K562 (cell line): ENCODE data around the gene SCPEP1. TPM values are rescaled to one million over a fixed set of nuclear protein-coding genes. Genes with fewer than 3 reads are reported as not detected.

Source experiments
- ATAC-seq: fragments of 200-7000 bp; cut with Tn5 transposase; 3 replicates; pipeline ENCODE4 v1.9.1; 2020; ENCODE audit warnings: moderate library complexity
- BruUV-seq: library from RNA; stranded (reverse); fragments of 400-500 nt; replicated peaks from 2 replicates; lab custom pipeline; 2021; lab: Mats Ljungman, UMichigan
- CTCF ChIA-PET: fragments of 300-600 bp; formaldehyde crosslinking; extraction: SDS; loops from one replicate; lab custom pipeline; 2021; ENCODE audit warnings: low intra/inter-chr PET ratio; lab: Yijun Ruan, JAX
- POLR2A ChIA-PET: fragments of 300-600, 350-650 bp; sonication (Branson Sonifier 250); formaldehyde crosslinking; extraction: SDS; loops from one replicate; lab custom pipeline; 2021; ENCODE audit warnings: antibody characterized with exemption, inconsistent platforms; lab: Yijun Ruan, JAX
- DNase-seq, 4 experiments: peaks; one replicate each; pipeline versions ENCODE4 v3.0.0 to v3.0.0-alpha.2; 2011 to 2018; ENCODE audit warnings: low spot score in 3 of 4, mixed read lengths in 3 of 4; ENCODE audit errors: extremely low read depth in 1 of 4
- FAIRE-seq: peaks from 2 replicates; lab custom pipeline; 2011; peaks lifted over from hg19 to GRCh38; lab: Jason Lieb, UNC
- H2AFZ ChIP-seq: 2 replicates; pipeline ENCODE4 v1.6.0; 2011; ENCODE audit warnings: low read depth, low read length, control low read depth, inconsistent platforms
- H3K27ac ChIP-seq: fragments of 200-600 bp; 3 replicates; pipeline ENCODE4 v1.8.0; 2011; ENCODE audit warnings: low read depth, mild to moderate bottlenecking, control low read depth, inconsistent platforms, low read length, moderate library complexity, mixed read lengths; ENCODE audit errors: extremely low read depth
- H3K27me3 ChIP-seq, 2 experiments: fragments of 300-600 bp in 1 of 2; 2 replicates in 1 of 2; 3 replicates in 1 of 2; pipeline versions ENCODE4 v1.6.0 to v1.8.0; 2011; ENCODE audit warnings: inconsistent platforms in 2 of 2, low read length in 2 of 2, mild to moderate bottlenecking in 1 of 2, mixed read lengths in 1 of 2, moderate library complexity in 1 of 2; ENCODE audit not compliant: control insufficient read depth in 2 of 2, insufficient read depth in 2 of 2
- H3K36me3 ChIP-seq: fragments of 300-600 bp; 3 replicates; pipeline ENCODE4 v1.8.0; 2011; ENCODE audit warnings: mild to moderate bottlenecking, low read length, inconsistent platforms; ENCODE audit not compliant: control insufficient read depth, insufficient read depth
- H3K4me1 ChIP-seq, 2 experiments: fragments of 200-600 bp in 1 of 2; replicated peaks in 1 of 2; 2 replicates in 1 of 2; 3 replicates in 1 of 2; pipeline versions ENCODE4 v1.5.1 to v1.8.0; 2011; ENCODE audit warnings: inconsistent platforms in 2 of 2, low read length in 2 of 2, mild to moderate bottlenecking in 1 of 2, mixed read lengths in 1 of 2, moderate library complexity in 1 of 2; ENCODE audit not compliant: control insufficient read depth in 2 of 2, insufficient read depth in 2 of 2
- H3K4me2 ChIP-seq: 2 replicates; pipeline ENCODE4 v1.6.1; 2011; ENCODE audit warnings: low read length, control low read depth, inconsistent platforms, mixed read lengths; ENCODE audit not compliant: insufficient read depth
- H3K4me3 ChIP-seq: fragments of 200-600 bp; sonication (generic), shearing (Covaris generic); 2 replicates; pipeline ENCODE4 v1.5.1; 2016; ENCODE audit warnings: control low read depth, inconsistent platforms
- H3K79me2 ChIP-seq: fragments of 200-600 bp; 3 replicates; pipeline ENCODE4 v1.8.0; 2011; ENCODE audit warnings: low read length, inconsistent platforms; ENCODE audit not compliant: control insufficient read depth, insufficient read depth
- H3K9ac ChIP-seq, 2 experiments: 2 replicates each; pipeline versions ENCODE4 v1.6.0 to v1.6.1; 2011; ENCODE audit warnings: low read depth in 2 of 2, low read length in 2 of 2, control low read depth in 1 of 2, inconsistent platforms in 1 of 2, mild to moderate bottlenecking in 1 of 2, mixed read lengths in 1 of 2; ENCODE audit not compliant: insufficient read depth in 1 of 2
- H3K9me1 ChIP-seq: one replicate; pipeline ENCODE4 v1.6.0; 2011; ENCODE audit warnings: inconsistent platforms, mild to moderate bottlenecking, low read length, moderate library complexity; ENCODE audit not compliant: control insufficient read depth, insufficient read depth
- H3K9me3 ChIP-seq: replicated peaks from 2 replicates; pipeline ENCODE4 v1.5.1; 2011; ENCODE audit warnings: low read depth, low read length, inconsistent platforms; ENCODE audit not compliant: control insufficient read depth, insufficient read depth
- H4K20me1 ChIP-seq: replicated peaks from 2 replicates; pipeline ENCODE4 v1.6.1; 2011; ENCODE audit warnings: low read length, inconsistent platforms, mixed read lengths; ENCODE audit not compliant: control insufficient read depth, insufficient read depth
- ARNT ChIP-seq, 2 experiments: fragments of 450-650 bp; IDR thresholded peaks; 2 replicates each; pipeline ENCODE4 v1.6.1; 2016; ENCODE audit warnings: mild to moderate bottlenecking in 1 of 2
- CEBPG ChIP-seq, 3 experiments: fragments of 200-800 bp in 1 of 3; sonication (Bioruptor generic) in 1 of 3; sonication (generic) in 1 of 3; formaldehyde crosslinking in 1 of 3; IDR thresholded peaks in 2 of 3; conservative IDR thresholded peaks in 1 of 3; 2 replicates each; pipeline versions ENCODE4 v1.6.1 to v1.8.0; 2016 to 2022; ENCODE audit warnings: missing compliant biosample characterization in 2 of 3, missing genetic modification characterization in 2 of 3, mild to moderate bottlenecking in 1 of 3, missing genetic modification reagents in 1 of 3
- FOSL1 ChIP-seq: fragments of 200-800 bp; sonication (Bioruptor generic); conservative IDR thresholded peaks from 2 replicates; pipeline ENCODE4 v1.6.1; 2016; ENCODE audit warnings: missing genetic modification characterization, missing compliant biosample characterization
- GATA2 ChIP-seq: sonication (generic); formaldehyde crosslinking; IDR thresholded peaks from 2 replicates; pipeline ENCODE4 v1.4.0; 2020; ENCODE audit warnings: mild to moderate bottlenecking, missing genetic modification reagents
- JUND ChIP-seq, 2 experiments: IDR thresholded peaks; 2 replicates in 1 of 2; 3 replicates in 1 of 2; pipeline ENCODE4 v1.6.1; 2011; ENCODE audit warnings: borderline replicate concordance in 2 of 2, low read depth in 2 of 2, low read length in 2 of 2, improper control_type of control experiment in 1 of 2, missing biosample characterization in 1 of 2, missing genetic modification characterization in 1 of 2, missing genetic modification reagents in 1 of 2
- SRSF1 ChIP-seq: fragments of 200-400 bp; formaldehyde crosslinking; IDR thresholded peaks from 2 replicates; pipeline ENCODE4 v1.6.1; 2017; ENCODE audit warnings: mild to moderate bottlenecking, low read depth, low read length, moderate library complexity
- XRCC4 ChIP-seq: IDR thresholded peaks from one replicate; pipeline ENCODE4 v1.6.1; 2011; ENCODE audit not compliant: insufficient read depth, insufficient read length; ENCODE audit errors: extremely low read depth
- ZNF184 ChIP-seq: sonication (generic); formaldehyde crosslinking; IDR thresholded peaks from 2 replicates; pipeline ENCODE4 v1.5.0; 2020; ENCODE audit warnings: missing genetic modification reagents
- ZNF212 ChIP-seq: fragments of 450-650 bp; formaldehyde crosslinking; IDR thresholded peaks from 2 replicates; pipeline ENCODE4 v1.4.0; 2020; ENCODE audit warnings: mild to moderate bottlenecking
- ZNF253 ChIP-seq: fragments of 250-450 bp; sonication (Bioruptor Pico); conservative IDR thresholded peaks from 2 replicates; pipeline ENCODE4 v1.6.1; 2021; ENCODE audit warnings: mild to moderate bottlenecking
- ZNF695 ChIP-seq: fragments of 450-650 bp; formaldehyde crosslinking; IDR thresholded peaks from 2 replicates; pipeline ENCODE4 v1.4.0; 2020; ENCODE audit warnings: mild to moderate bottlenecking, moderate library complexity
- ZNF707 ChIP-seq: fragments of 250-450 bp; sonication (Bioruptor Pico); conservative IDR thresholded peaks from 2 replicates; pipeline ENCODE4 v1.8.0; 2022; ENCODE audit warnings: inconsistent platforms, mild to moderate bottlenecking, moderate library complexity
- WGBS: fragments of 100-300 bp; shearing (Covaris generic); methylation state at CpG from one replicate; pipeline ENCODE4 v1.1.6; 2016; ENCODE audit warnings: low coverage, mixed read lengths; ENCODE audit not compliant: insufficient coverage; ENCODE audit errors: missing lambda C conversion rate; 5-methylcytosine and 5-hydroxymethylcytosine counted together
- in situ Hi-C: fragments of 300-500 bp; cut with MboI; formaldehyde crosslinking; loops from 4 replicates; pipeline ENCODE4 v1.15.0; 2018; ENCODE audit warnings: inconsistent platforms, mixed read lengths
- intact Hi-C: fragments of 100-400 bp; cut with micrococcal nuclease; formaldehyde crosslinking; loops from 2 replicates; pipeline ENCODE4 v1.14.2; 2022
- polyA plus RNA-seq, 8 experiments: library from polyadenylated mRNA; depleted of rRNA in 4 of 8; stranded (reverse) in 5 of 8; unstranded in 3 of 8; fragments of >200 nt; fragmentation: Nextera tagmentation in 2 of 8; fragmentation: Illumina TruSeq in 1 of 8; extraction: Ambion mirVana in 2 of 8; extraction: Trizol in 1 of 8; gene quantifications; 2 replicates each; pipeline versions ENCODE4 v1.2.1 to v1.2.3, GENCODE V29; 2011 to 2014; ENCODE audit warnings: inconsistent platforms in 1 of 8, missing spikeins in 1 of 8
- total RNA-seq, 7 experiments: library from RNA; depleted of rRNA in 6 of 7; stranded (reverse); fragments of >200 nt in 6 of 7; fragmentation: Illumina TruSeq in 2 of 7; extraction: Trizol in 2 of 7; gene quantifications; 2 replicates each; pipeline versions ENCODE4 v1.2.1 to v1.2.3, GENCODE V29; 2011 to 2021; ENCODE audit warnings: low replicate concordance in 1 of 7
- TF ChIP-seq, protein P1 (sequence below): fragments of 250-450 bp; sonication (Bioruptor Pico); IDR thresholded peaks from 2 replicates; pipeline ENCODE4 v1.8.0; 2022; ENCODE audit warnings: inconsistent platforms
- TF ChIP-seq, protein P2 (sequence below): sonication (generic); IDR thresholded peaks from 2 replicates; pipeline ENCODE4 v1.6.1; 2016
- TF ChIP-seq, protein P3 (sequence below): sonication (generic); formaldehyde crosslinking; IDR thresholded peaks from 2 replicates; pipeline ENCODE4 v1.8.0; 2022; ENCODE audit warnings: mild to moderate bottlenecking, missing genetic modification reagents
- TF ChIP-seq, protein P4 (sequence below), 2 experiments: fragments of 450-650 bp in 1 of 2; sonication (generic) in 1 of 2; formaldehyde crosslinking in 1 of 2; IDR thresholded peaks in 1 of 2; conservative IDR thresholded peaks in 1 of 2; 2 replicates each; pipeline versions ENCODE4 v1.6.1 to v1.8.1; 2016 to 2023; ENCODE audit warnings: mild to moderate bottlenecking in 2 of 2, moderate library complexity in 2 of 2, inconsistent platforms in 1 of 2, missing genetic modification reagents in 1 of 2

Gene SCPEP1
- total and polyA plus RNA-seq, 9 of the 15 experiments (the other 6 are each of a cell fraction or from before 2014, with no cell fraction given) = 5.1 to 14.8 (median 7.2) TPM

DNA sequence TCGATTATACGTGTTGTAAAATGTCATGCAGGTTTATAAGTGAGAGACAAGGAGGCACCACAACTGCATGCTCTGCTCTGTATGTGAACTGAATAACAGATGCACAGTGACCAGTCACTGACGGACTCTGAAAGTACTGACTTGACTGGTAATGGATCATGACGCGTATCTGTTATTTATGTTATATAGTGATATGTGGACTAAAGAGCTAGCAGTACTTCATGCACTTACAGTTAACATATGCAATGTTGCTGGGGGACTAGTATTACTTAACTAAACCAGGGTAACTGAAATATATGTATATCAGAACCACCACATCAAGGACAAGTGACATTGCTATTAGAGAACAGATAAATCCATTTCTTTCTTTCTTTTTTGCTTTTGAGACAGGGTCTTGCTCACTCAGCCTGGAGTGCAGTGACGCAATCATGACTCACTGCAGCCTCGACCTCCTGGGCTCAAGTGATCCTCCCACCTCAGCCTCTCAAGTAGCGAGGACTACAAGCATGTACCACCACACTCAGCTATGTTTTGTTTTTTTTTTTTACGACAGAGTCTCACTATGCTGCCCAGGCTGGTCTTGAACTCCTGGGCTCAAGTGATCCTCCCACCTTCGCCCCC lies 34.3 kb upstream of the SCPEP1 start:
- H3K4me1 ChIP-seq = no peaks in the 10 kb centered on the region
- no peak for ATAC-seq
- CTCF ChIA-PET = interaction anchor here (1.0 kb wide), 1 partner anchor 124 kb away, joined by 3 read pairs; no protein-coding TSS in a partner anchor
- no peak overlapping the region for H3K9ac ChIP-seq
- H3K27me3 ChIP-seq = no peaks in the 10 kb centered on the region
- FAIRE-seq = no peak
- POLR2A ChIA-PET = interaction anchor here (0.6 to 0.7 kb wide), 2 partner anchors 56 to 429 kb away, joined by 3 read pairs; no protein-coding TSS in a partner anchor
- H3K27ac ChIP-seq = no peak overlapping the region
- no TSS peak for BruUV-seq
- in situ Hi-C loops = no loop called here
- H3K79me2 ChIP-seq = no peaks in the 10 kb centered on the region
- H3K9me1 ChIP-seq = no peaks in the 10 kb centered on the region
- no peak overlapping the region for H3K4me3 ChIP-seq
- H3K4me2 ChIP-seq = no peak overlapping the region
- intact Hi-C loops = loop anchor here (5.0 to 10.0 kb wide), 2 partner anchors 51 to 349 kb away; partner anchors contain the start of gene NOG
- no peaks in the 10 kb centered on the region for H4K20me1 ChIP-seq
- peaks cover 84% of the 10 kb centered on the region for H3K36me3 ChIP-seq
- H3K9me3 ChIP-seq = no peaks in the 10 kb centered on the region
- no peak for DNase-seq
- WGBS = 84% methylated on average over 10 of the region's 10 CpGs
- no peak overlapping the region for H2AFZ ChIP-seq
- TF ChIP-seq, protein P1, sequence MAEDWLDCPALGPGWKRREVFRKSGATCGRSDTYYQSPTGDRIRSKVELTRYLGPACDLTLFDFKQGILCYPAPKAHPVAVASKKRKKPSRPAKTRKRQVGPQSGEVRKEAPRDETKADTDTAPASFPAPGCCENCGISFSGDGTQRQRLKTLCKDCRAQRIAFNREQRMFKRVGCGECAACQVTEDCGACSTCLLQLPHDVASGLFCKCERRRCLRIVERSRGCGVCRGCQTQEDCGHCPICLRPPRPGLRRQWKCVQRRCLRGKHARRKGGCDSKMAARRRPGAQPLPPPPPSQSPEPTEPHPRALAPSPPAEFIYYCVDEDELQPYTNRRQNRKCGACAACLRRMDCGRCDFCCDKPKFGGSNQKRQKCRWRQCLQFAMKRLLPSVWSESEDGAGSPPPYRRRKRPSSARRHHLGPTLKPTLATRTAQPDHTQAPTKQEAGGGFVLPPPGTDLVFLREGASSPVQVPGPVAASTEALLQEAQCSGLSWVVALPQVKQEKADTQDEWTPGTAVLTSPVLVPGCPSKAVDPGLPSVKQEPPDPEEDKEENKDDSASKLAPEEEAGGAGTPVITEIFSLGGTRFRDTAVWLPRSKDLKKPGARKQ (CRISPR knock-in tag) = no peak
- TF ChIP-seq XRCC4 (no peak), CEBPG (CRISPR knock-in tag; IDR thresholded peaks at IDR 0.05) (peak; percentile 31; the same call in 1 of the 2 replicates), CEBPG (tag; conservative IDR thresholded peaks at IDR 0.05 in 1 of 2, IDR thresholded peaks at IDR 0.05 in 1 of 2) (peak; percentile 18 to 78; a peak in 2 of 4 replicates), ZNF695 (CRISPR knock-in tag) (no peak), ZNF184 (CRISPR knock-in tag) (no peak), GATA2 (CRISPR knock-in tag) (no peak), ARNT (IDR thresholded peaks at IDR 0.05) (no peak), ZNF707 (CRISPR knock-in tag) (no peak), ZNF253 (CRISPR knock-in tag) (no peak), JUND (IDR thresholded peaks at IDR 0.05; ENCODE audit: borderline replicate concordance, low read depth, low read length) (peak; percentile 45; the same call in 1 of the 2 replicates), JUND (tag; IDR thresholded peaks at IDR 0.05; ENCODE audit: borderline replicate concordance, low read depth, low read length) (no peak), ZNF212 (no peak), SRSF1 (no peak), FOSL1 (tag) (0 out of 2 replicates have a peak, but pooled peaks have one; percentile 33)
- TF ChIP-seq, protein P2, sequence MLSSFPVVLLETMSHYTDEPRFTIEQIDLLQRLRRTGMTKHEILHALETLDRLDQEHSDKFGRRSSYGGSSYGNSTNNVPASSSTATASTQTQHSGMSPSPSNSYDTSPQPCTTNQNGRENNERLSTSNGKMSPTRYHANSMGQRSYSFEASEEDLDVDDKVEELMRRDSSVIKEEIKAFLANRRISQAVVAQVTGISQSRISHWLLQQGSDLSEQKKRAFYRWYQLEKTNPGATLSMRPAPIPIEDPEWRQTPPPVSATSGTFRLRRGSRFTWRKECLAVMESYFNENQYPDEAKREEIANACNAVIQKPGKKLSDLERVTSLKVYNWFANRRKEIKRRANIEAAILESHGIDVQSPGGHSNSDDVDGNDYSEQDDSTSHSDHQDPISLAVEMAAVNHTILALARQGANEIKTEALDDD = peak; percentile 31; the same call in 1 of the 2 replicates
- TF ChIP-seq, protein P3, sequence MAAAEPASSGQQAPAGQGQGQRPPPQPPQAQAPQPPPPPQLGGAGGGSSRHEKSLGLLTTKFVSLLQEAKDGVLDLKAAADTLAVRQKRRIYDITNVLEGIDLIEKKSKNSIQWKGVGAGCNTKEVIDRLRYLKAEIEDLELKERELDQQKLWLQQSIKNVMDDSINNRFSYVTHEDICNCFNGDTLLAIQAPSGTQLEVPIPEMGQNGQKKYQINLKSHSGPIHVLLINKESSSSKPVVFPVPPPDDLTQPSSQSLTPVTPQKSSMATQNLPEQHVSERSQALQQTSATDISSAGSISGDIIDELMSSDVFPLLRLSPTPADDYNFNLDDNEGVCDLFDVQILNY (CRISPR knock-in tag) = no peak
- TF ChIP-seq, protein P4, sequence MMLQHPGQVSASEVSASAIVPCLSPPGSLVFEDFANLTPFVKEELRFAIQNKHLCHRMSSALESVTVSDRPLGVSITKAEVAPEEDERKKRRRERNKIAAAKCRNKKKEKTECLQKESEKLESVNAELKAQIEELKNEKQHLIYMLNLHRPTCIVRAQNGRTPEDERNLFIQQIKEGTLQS (IDR thresholded peaks at IDR 0.05) = peak; percentile 88
- TF ChIP-seq, protein P4 (CRISPR knock-in tag; conservative IDR thresholded peaks at IDR 0.05) = no peak
